ENCODE measurements around the gene BTBD1.
"Not testable (repeated sequence)": the region's sequence is repeated elsewhere in the genome, so short reads cannot be mapped to it uniquely, and the experiment has no call there.

The BTBD1 gene

DNA sequence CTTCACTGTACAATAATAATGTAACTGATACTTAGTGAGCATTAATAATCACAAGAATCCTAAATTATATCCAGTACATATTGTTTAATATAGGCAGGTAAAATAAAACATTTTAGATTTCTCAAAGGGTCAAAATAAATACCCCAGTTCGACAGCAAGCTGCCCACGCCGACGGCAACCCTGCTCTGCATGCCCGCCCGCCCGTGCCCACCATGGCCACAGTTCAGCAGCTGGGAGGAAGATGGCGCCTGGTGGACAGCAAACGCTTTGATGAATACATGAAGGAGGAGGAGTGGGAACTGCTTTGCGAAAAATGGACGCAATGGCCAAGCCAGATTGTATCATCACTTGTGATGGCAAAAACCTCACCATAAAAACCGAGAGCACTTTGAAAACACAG lies 22.9 kb downstream of the BTBD1 start:
- no peak overlapping the region for H3K18ac ChIP-seq (ENCODE audit: low read depth in 1 of 2, low read length in 2 of 2)
- H2AK5ac ChIP-seq (ENCODE audit: low read length, severe bottlenecking), result no peak overlapping the region
- no peak overlapping the region for H2BK12ac ChIP-seq (ENCODE audit: low read length in 2 of 2)
- H3K27ac ChIP-seq (ENCODE audit: low read length, poor library complexity, severe bottlenecking), result no peak overlapping the region
- no peaks in the 10 kb centered on the region for H3K9me3 ChIP-seq (ENCODE audit: control insufficient read depth, low read length)
- no peak overlapping the region for H3K4me2 ChIP-seq (ENCODE audit: low read length, poor library complexity, severe bottlenecking)
- no peak overlapping the region for H2BK5ac ChIP-seq (ENCODE audit: low read depth, low read length, poor library complexity, severe bottlenecking)
- H2BK120ac ChIP-seq (ENCODE audit: low read depth, low read length), result no peak overlapping the region
- no peak overlapping the region for H4K8ac ChIP-seq (ENCODE audit: low read length)
- H3K4ac ChIP-seq (ENCODE audit: low read depth in 1 of 2, low read length in 2 of 2), result no peak overlapping the region
- DNase-seq, result no peak
- H3K36me3 ChIP-seq (ENCODE audit: control insufficient read depth in 1 of 2, insufficient read depth in 2 of 2, low read depth in 1 of 2, low read length in 2 of 2), result peaks cover 23 to 76% of the 10 kb centered on the region in 2 experiments
- 97% methylated on average over 12 of the region's 12 CpGs for WGBS
- no peak overlapping the region for H3K14ac ChIP-seq (ENCODE audit: low read length in 2 of 2)
- no peak overlapping the region for H4K91ac ChIP-seq (ENCODE audit: low read length)
- no peak overlapping the region for H3K9ac ChIP-seq (ENCODE audit: low read length)
- peaks cover 27% of the 10 kb centered on the region for H3K79me1 ChIP-seq (replicated peaks; ENCODE audit: low read length, poor library complexity, severe bottlenecking)
- no peak overlapping the region for H2AFZ ChIP-seq (ENCODE audit: low read depth, low read length)
- H3K23ac ChIP-seq (ENCODE audit: low read length in 2 of 2), result no peak overlapping the region
- H2BK15ac ChIP-seq (ENCODE audit: low read depth, poor library complexity, severe bottlenecking), result no peak overlapping the region
- no peaks in the 10 kb centered on the region for H3K4me1 ChIP-seq (ENCODE audit: control insufficient read depth, insufficient read depth, low read depth, low read length)
- H3K27me3 ChIP-seq (ENCODE audit: control insufficient read depth in 1 of 2, insufficient read depth in 1 of 2, low read length in 2 of 2), result no peaks in the 10 kb centered on the region
- no peak overlapping the region for H3K4me3 ChIP-seq (ENCODE audit: insufficient read depth in 1 of 2, low read depth in 1 of 2, low read length in 2 of 2)

DNA sequence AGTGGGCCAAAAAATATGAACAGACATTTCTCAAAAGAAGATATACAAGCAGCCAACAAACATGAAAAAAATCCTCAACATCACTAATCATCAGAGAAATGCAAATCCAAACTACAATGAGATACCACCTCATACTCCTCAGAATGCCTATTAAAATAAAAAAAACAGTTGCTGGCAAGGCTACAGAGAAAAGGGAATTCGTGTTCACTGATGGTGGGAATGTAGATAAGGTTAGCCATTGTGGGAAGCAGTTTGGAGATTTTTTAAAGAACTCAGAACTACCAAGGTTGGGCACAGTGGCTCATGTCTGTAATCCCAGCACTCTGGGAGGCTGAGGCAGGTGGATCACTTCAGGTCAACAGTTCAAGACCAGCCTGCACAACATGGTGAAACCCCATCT lies 27.8 kb downstream of the BTBD1 start:
- Histone ChIP-seq H3K14ac (ENCODE audit: low read length in 2 of 2) (no peak overlapping the region), H2BK120ac (ENCODE audit: low read depth, low read length) (no peak overlapping the region), H3K23ac (ENCODE audit: low read length in 2 of 2) (no peak overlapping the region), H3K27ac (ENCODE audit: low read length, poor library complexity, severe bottlenecking) (no peak overlapping the region), H4K8ac (ENCODE audit: low read length) (no peak overlapping the region), H3K4me2 (ENCODE audit: low read length, poor library complexity, severe bottlenecking) (no peak overlapping the region), H2AK5ac (ENCODE audit: low read length, severe bottlenecking) (no peak overlapping the region), H3K9me3 (ENCODE audit: control insufficient read depth, low read length) (no peaks in the 10 kb centered on the region), H2BK15ac (ENCODE audit: low read depth, poor library complexity, severe bottlenecking) (no peak overlapping the region), H3K18ac (ENCODE audit: low read depth in 1 of 2, low read length in 2 of 2) (no peak overlapping the region), H4K91ac (ENCODE audit: low read length) (no peak overlapping the region), H3K79me1 (replicated peaks; ENCODE audit: low read length, poor library complexity, severe bottlenecking) (peaks cover 20% of the 10 kb centered on the region), H3K36me3 (ENCODE audit: control insufficient read depth in 1 of 2, insufficient read depth in 2 of 2, low read depth in 1 of 2, low read length in 2 of 2) (peaks cover 18 to 47% of the 10 kb centered on the region in 2 experiments), H3K4me3 (ENCODE audit: insufficient read depth in 1 of 2, low read depth in 1 of 2, low read length in 2 of 2) (no peak overlapping the region), H3K27me3 (ENCODE audit: control insufficient read depth in 1 of 2, insufficient read depth in 1 of 2, low read length in 2 of 2) (no peaks in the 10 kb centered on the region), H2BK5ac (ENCODE audit: low read depth, low read length, poor library complexity, severe bottlenecking) (no peak overlapping the region), H2BK12ac (ENCODE audit: low read length in 2 of 2) (no peak overlapping the region), H3K9ac (ENCODE audit: low read length) (no peak overlapping the region), H3K4ac (ENCODE audit: low read depth in 1 of 2, low read length in 2 of 2) (no peak overlapping the region), H2AFZ (ENCODE audit: low read depth, low read length) (no peak overlapping the region), H3K4me1 (ENCODE audit: control insufficient read depth, insufficient read depth, low read depth, low read length) (no peaks in the 10 kb centered on the region)
- 91% methylated on average over 1 of the region's 1 CpG for WGBS
- DNase-seq, result no peak

DNA sequence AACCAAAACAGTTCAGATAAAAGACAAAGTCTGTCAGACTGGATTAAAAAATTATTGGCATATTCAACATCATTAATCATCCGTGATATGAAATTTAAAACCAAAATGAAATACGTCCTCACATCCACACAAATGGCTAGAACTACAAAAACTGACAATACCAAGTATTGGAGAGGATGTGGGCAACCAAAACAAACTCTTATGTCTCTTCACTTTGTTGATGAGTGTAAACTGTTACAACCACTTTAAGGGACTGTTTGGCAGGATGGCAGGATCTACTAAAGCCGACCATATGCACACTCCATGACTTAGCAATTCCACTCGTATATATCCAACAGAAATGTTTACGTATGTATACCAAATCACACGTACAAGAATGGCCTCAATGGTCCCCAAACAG lies 30.8 kb downstream of the BTBD1 start:
- H3K23ac ChIP-seq (ENCODE audit: low read length in 2 of 2), result no peak overlapping the region
- H3K9ac ChIP-seq (ENCODE audit: low read length), result no peak overlapping the region
- H2BK5ac ChIP-seq (ENCODE audit: low read depth, low read length, poor library complexity, severe bottlenecking), result no peak overlapping the region
- H2BK12ac ChIP-seq (ENCODE audit: low read length in 2 of 2), result no peak overlapping the region
- H3K4me1 ChIP-seq (ENCODE audit: control insufficient read depth, insufficient read depth, low read depth, low read length), result no peaks in the 10 kb centered on the region
- no peak overlapping the region for H3K27ac ChIP-seq (ENCODE audit: low read length, poor library complexity, severe bottlenecking)
- H3K18ac ChIP-seq (ENCODE audit: low read depth in 1 of 2, low read length in 2 of 2), result no peak overlapping the region
- H2BK15ac ChIP-seq (ENCODE audit: low read depth, poor library complexity, severe bottlenecking), result no peak overlapping the region
- no peak overlapping the region for H3K14ac ChIP-seq (ENCODE audit: low read length in 2 of 2)
- no peak for DNase-seq
- WGBS, result 96% methylated on average over 3 of the region's 6 CpGs
- H3K79me1 ChIP-seq (replicated peaks; ENCODE audit: low read length, poor library complexity, severe bottlenecking), result peaks cover 12% of the 10 kb centered on the region
- H2AFZ ChIP-seq (ENCODE audit: low read depth, low read length), result no peak overlapping the region
- no peaks in the 10 kb centered on the region for H3K9me3 ChIP-seq (ENCODE audit: control insufficient read depth, low read length)
- no peak overlapping the region for H3K4me3 ChIP-seq (ENCODE audit: insufficient read depth in 1 of 2, low read depth in 1 of 2, low read length in 2 of 2)
- peaks cover 7 to 34% of the 10 kb centered on the region in 2 experiments for H3K36me3 ChIP-seq (ENCODE audit: control insufficient read depth in 1 of 2, insufficient read depth in 2 of 2, low read depth in 1 of 2, low read length in 2 of 2)
- H4K8ac ChIP-seq (ENCODE audit: low read length), result no peak overlapping the region
- H2BK120ac ChIP-seq (ENCODE audit: low read depth, low read length), result no peak overlapping the region
- no peak overlapping the region for H3K4me2 ChIP-seq (ENCODE audit: low read length, poor library complexity, severe bottlenecking)
- no peaks in the 10 kb centered on the region for H3K27me3 ChIP-seq (ENCODE audit: control insufficient read depth in 1 of 2, insufficient read depth in 1 of 2, low read length in 2 of 2)
- H2AK5ac ChIP-seq (ENCODE audit: low read length, severe bottlenecking), result no peak overlapping the region
- H4K91ac ChIP-seq (ENCODE audit: low read length), result no peak overlapping the region
- H3K4ac ChIP-seq (ENCODE audit: low read depth in 1 of 2, low read length in 2 of 2), result no peak overlapping the region

DNA sequence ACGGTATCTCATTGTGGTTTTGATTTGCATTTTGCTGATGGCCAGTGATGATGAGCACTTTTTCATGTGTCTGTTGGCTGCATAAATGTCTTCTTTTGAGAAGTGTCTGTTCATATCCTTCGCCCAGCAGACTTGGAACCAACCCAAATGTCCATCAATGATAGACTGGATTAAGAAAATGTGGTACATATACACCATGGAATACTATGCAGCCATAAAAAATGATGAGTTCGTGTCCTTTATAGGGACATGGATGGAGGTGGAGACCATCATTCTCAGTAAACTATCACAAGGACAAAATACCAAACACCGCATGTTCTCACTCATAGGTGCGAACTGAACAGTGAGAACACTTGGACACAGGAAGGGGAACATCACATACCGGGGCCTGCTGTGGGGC lies 35.8 kb downstream of the BTBD1 start:
- H3K4ac ChIP-seq (ENCODE audit: low read depth in 1 of 2, low read length in 2 of 2); H3K9me3 ChIP-seq (ENCODE audit: control insufficient read depth, low read length); H2BK120ac ChIP-seq (ENCODE audit: low read depth, low read length); H2BK12ac ChIP-seq (ENCODE audit: low read length in 2 of 2); H2AFZ ChIP-seq (ENCODE audit: low read depth, low read length); H4K91ac ChIP-seq (ENCODE audit: low read length); H3K27me3 ChIP-seq (ENCODE audit: control insufficient read depth in 1 of 2, insufficient read depth in 1 of 2, low read length in 2 of 2); DNase-seq; H3K4me2 ChIP-seq (ENCODE audit: low read length, poor library complexity, severe bottlenecking); H3K4me1 ChIP-seq (ENCODE audit: control insufficient read depth, insufficient read depth, low read depth, low read length); H3K14ac ChIP-seq (ENCODE audit: low read length in 2 of 2); H4K8ac ChIP-seq (ENCODE audit: low read length); H3K4me3 ChIP-seq (ENCODE audit: insufficient read depth in 1 of 2, low read depth in 1 of 2, low read length in 2 of 2); H2AK5ac ChIP-seq (ENCODE audit: low read length, severe bottlenecking); H3K18ac ChIP-seq (ENCODE audit: low read depth in 1 of 2, low read length in 2 of 2); H3K27ac ChIP-seq (ENCODE audit: low read length, poor library complexity, severe bottlenecking); H2BK15ac ChIP-seq (ENCODE audit: low read depth, poor library complexity, severe bottlenecking); H3K9ac ChIP-seq (ENCODE audit: low read length); H3K23ac ChIP-seq (ENCODE audit: low read length in 2 of 2); H2BK5ac ChIP-seq (ENCODE audit: low read depth, low read length, poor library complexity, severe bottlenecking): not testable (repeated sequence)
- WGBS, result 100% methylated on average over 4 of the region's 6 CpGs
- Histone ChIP-seq H3K36me3 (ENCODE audit: control insufficient read depth in 1 of 2, insufficient read depth in 2 of 2, low read depth in 1 of 2, low read length in 2 of 2) (peaks cover 7 to 44% of the 10 kb centered on the region in 2 experiments), H3K79me1 (replicated peaks; ENCODE audit: low read length, poor library complexity, severe bottlenecking) (peaks cover 17% of the 10 kb centered on the region)

Data from mesenchymal stem cell (in vitro differentiated cells and primary cell).